NCI-H2081 treated with DMSO at 0.1 percent for 48 hours (cell line): ENCODE data around the gene ZFYVE26.
"Not testable (repeated sequence)": the region's sequence is repeated elsewhere in the genome, so short reads cannot be mapped to it uniquely, and the experiment has no call there.

Experiments used
- DNase-seq: peaks from one replicate; lab custom pipeline; 2025; lab: John Stamatoyannopoulos, UW

ZFYVE26 gene

DNA sequence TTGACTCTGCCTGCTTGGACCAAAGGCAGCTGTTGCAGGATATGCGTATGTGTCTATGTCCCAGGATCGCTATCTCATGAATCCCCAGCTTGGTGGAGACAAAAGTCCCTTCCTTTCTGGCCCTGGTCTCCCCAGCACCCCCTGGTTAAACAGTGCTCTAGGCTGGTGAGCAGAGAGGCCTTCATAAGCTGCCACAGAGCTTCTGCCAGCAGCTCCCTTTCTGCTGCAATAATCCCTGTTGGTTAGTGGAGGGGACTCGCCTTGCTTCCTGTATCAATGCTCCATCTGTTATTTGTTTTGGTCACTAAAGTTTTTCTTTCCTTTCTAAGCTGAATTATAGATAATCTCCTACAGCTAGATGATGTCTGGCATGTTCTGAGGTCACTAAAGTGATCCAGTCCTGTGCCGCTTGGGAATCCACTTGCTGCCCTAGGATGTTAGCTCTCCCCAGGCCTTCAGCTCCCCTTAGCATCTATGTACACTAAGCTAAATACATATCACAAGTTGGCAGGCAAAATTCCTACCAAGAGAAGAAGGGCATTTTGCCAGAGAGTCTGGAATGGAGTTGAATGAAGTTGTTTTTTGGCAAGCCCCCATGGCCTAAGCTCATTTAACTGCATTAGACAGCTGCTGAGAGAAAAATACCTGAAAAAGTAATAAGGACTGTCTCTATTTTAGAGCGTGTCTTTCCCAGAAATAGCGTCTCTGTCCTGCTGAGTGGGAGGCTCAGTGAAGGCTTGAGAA is 66.9 kb downstream of the ZFYVE26 start:
- DNase-seq: no peak

DNA sequence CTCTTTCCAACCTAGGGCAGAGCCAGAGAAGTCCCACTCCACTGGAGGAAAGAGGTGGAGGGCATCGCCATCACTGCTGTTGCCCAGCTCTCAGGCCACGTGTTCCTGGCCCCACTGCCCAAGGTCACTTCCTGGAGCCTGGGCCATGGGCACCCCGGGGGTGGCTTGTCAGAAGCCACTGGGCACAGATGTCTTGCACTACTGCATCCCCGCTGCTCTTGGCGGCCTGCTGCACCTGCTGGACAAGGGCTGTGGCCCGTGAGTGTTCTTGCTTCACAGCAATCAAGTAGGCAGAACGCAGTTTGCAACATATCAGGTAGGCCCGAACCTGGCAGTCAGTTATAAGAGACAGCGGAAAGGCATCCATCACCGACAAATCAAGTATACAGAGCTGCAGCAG is 68.1 kb downstream of the ZFYVE26 start:
- no peak for DNase-seq

DNA sequence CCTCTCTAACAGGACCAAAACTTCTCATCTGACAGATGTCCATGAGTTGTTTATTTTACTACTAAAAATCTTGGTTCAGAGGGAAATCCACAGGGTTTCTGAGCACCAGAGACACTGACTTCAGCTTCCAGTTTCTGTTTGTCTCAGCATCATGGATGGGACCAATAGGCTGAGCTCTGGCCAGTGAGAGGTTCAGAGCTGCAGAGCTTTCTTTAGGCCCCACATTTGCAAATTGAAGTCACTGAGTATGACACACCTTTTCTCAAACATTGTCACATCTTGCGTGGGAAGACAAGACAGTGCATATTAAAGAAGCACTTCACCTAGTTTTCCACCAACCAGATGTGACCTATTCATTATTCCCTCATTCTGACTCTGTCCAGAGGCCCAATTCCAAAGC is 69.5 kb downstream of the ZFYVE26 start:
- no peak for DNase-seq

DNA sequence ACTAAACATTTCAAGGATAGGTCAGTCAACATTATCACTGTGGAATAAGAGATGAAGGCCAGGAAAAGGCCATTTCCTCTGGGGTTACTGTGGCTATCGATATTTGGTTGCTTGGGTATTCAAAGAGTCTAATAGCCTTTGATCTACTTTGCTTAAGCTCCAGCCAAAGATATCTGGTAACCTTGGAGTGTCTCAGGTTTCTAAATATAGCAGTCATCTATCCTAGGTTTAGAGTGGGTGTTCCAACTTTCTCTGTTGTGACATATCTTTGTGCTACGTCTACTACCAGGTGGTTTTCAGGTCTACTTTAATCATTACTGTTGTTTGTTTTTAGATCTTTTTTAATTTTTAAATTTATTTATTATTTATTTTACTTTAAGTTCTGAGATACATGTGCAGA is 72.3 kb downstream of the ZFYVE26 start:
- DNase-seq: no peak

DNA sequence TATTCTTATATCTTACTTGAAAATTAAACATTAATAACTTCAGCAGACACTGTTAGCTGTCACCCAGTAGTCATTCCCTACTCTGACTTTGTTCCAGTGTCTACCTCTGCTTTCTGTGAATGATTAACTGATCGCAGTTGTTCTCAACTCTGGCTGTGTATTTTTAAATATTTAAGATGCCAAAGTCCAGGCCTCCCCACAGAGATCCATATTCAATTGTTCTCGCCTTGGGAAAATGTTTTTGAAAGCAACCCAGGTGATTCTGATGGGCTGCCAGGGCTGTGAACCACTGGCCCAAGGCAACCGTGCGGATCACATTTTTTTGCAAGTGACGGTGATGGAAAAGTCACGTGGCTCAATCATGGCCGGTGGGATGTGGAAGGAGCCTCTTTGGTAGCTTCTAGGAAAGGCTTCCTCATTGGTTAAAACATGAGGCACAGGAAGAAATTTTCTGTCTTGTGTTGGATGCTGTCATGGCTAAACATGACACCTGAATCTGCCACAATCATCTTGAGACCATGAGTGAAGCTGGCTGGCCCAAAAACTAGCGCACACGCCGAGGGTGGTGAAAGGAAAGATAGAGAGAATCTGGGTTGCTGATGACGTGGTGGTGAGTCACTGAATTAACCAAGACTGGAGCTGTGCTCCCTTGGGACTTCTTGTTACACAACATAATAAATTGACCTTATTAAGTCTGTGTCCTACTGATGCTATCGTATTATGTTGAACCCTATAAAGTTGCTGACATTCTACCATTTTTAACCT is 77.5 kb downstream of the ZFYVE26 start:
- DNase-seq: no peak

DNA sequence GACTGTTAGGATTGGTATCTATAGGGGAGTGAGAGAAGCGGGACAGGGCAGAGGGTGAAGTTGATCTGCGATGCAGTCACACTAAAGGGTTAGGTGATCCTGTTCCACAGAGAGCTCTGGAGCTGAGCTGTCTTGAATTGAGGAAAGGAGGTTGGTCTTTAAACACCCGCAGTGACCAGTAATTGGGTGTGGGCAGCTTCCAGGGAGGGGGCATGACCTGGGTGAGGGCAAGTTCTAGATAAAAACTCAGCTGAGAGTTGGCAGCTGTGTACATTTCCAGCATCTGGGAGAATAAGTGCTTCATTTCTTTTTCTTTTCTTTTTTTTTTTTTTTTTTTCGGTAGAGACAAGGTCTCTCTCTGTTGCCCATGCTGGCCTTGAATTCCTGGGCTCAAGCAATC is 79.6 kb downstream of the ZFYVE26 start:
- DNase-seq: no peak

DNA sequence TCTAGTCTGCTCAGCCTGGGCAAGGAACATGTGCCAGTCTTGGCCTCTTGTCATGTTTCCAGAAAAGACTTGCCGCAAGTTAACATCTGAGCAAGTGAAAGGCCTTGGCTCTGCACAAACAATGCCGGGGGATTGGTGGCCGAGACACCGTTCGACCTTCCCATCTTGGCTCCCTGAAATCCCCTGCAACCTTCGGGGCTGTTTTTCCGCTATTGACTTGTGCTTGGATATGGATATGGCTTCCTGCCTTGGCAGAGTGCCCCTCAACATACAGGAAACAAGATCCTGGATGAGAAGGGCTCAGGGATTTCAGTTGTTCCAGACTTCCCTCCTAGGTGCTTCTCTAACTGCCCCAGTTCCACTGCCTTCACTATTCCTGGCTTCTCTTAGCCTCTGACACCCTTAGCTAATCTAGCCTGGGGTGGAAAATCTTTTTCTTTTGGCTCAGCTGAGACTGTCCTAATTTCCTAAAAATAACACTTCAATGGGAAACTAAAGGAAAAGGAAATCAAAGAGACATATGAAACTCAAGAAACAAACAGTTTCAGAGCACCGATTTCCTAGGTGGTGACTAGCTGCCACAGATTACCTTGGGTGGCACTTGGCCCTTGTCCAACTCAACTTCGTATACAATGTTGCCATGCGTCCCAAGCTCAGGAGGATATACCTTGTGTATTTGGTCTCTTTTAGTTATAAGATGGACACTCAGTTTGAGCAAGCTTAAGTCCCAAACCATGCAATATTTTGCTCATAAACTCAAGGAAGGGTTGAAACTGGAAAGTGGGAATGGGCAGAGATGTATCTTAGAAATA is 80.8 kb downstream of the ZFYVE26 start:
- no peak for DNase-seq

DNA sequence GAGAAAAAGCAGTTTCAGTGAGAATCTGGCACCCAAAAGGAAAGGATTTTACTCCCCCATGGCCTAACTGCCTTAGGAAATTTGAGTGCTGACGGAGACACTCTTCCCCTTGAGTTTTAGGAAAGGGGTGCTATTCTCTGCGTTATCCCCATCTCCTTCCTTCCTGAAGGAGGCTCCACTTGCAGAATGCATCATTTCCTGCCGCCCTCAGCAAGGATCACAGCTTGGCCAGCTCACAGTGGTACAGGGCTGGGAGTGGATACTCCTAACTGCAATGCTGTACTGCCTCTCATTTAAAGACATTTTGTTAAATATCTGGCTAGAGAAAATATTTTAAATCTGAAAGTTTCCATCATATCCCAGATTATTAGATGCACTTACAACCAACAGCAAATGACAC is 81.7 kb downstream of the ZFYVE26 start:
- DNase-seq: no peak

DNA sequence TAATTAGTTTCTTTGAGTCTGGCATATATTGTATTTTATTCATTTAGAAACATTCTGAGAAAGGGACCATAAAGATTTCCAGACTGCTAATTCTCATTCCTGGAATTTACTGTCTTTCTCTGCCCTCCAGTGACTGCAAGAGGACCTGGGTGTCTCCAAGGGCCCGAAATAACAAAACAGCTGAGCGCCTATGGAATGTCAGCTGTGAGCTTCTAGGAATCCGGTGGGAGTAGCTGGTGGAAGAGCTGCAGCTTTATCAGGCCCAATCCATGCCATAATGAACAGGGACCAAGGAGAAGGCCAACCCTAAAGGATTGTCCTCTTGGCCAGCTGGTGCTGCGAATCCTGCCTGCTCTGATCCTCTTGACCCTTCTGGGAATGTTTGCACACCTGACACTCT is 82.8 kb downstream of the ZFYVE26 start:
- no peak for DNase-seq

DNA sequence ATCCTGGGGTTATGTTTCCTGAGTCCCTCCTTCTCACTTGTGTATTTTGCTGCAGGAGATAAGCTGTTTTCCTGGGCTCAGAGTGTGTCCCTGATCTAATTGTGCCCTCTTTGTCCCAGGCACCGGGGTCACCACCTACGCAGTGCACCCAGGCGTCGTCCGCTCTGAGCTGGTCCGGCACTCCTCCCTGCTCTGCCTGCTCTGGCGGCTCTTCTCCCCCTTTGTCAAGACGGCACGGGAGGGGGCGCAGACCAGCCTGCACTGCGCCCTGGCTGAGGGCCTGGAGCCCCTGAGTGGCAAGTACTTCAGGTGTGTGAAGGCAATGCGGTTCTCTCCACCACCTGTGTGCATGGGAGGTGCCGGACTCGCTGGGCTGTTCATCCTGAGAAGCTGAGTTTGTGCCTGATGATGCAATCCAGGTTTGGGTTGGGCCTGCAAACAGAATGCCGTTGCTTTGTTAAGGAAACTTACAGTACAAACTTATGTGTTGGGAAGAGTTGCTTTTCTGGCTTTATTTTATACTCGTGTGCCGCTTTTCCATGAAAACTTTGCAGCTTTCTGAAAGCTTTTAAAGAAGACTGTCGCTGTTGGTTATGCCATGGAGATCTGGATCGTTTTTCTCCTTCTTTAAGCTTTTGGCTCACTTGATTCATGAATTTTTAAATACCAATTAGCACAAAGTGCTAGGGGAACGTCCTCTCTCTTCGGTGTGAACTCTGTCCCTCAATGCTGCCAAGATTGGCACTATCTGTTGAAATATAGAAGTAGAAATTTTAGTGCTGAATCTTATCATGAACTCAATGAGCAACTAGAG is 87.1 kb downstream of the ZFYVE26 start:
- DNase-seq: no peak

DNA sequence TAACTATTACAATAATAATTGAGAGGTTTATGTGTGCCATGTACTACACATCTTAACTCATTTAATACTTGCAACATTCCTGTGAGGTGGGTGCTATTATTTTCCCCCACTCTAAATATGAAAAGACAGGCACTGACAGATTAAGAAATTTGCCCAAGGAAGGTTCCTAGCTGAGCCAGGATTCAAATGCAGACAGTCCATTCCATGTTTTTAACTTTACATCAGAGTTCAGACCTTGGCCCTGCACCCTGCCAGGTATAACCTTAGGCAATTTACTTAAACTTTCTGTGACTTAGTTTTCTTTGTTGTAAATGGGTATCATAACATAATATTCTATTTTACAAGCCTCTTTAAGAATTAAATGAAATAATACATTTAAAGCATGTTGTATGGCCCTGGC is 88.1 kb downstream of the ZFYVE26 start:
- no peak for DNase-seq

DNA sequence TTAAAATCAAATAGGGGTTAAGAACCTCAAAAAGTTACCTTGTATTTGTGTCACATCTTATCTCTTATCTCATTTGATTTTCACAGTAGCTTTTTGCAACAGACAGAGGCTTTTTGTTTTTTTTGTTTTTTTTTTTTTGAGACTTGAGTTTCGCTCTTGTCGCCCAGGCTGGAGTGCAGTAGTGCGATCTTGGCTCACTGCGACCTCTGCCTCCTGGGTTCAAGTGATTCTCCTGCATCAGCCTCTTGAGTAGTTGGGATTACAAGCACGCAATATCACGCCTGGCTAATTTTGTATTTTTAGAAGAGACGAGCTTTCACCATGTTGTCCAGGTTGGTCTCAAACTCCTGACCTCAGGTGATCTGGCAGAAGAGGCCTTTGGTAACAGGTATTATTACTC is 89.0 kb downstream of the ZFYVE26 start:
- DNase-seq: no peak

DNA sequence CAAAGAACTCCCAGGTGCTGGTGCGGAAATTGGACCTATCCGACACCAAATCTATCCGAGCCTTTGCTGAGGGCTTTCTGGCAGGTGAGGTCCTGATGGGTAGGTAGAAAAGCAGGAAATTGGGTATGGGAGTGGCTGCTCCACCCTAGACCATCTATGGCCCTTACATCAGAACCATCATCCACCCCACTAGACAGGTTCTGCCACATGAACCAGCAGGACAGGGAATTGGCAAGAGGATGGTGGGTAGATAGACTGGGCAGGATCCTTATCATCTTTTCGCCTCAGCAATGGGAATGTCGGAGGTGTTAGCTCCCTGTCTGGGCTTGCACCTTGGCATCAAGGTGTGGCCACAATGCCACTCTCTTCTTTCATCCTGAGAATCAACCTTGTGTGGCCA is 91.2 kb downstream of the ZFYVE26 start:
- DNase-seq: no peak

DNA sequence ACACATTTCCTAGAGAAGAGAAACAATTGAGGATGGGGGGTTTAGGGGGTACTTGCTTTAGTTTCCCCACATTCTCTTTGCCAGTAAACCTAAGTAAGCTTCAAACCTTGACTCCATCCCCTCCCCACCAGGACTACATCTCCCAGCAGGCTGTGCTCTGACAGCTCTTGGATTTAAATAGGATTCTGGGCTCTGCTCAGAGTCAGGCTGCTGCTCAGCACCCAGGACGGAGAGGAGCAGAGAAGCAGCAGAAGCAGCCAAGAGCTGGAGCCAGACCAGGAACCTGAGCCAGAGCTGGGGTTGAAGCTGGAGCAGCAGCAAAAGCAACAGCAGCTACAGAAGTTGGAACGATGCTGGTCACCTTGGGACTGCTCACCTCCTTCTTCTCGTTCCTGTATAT is 94.1 kb downstream of the ZFYVE26 start:
- DNase-seq: no peak

DNA sequence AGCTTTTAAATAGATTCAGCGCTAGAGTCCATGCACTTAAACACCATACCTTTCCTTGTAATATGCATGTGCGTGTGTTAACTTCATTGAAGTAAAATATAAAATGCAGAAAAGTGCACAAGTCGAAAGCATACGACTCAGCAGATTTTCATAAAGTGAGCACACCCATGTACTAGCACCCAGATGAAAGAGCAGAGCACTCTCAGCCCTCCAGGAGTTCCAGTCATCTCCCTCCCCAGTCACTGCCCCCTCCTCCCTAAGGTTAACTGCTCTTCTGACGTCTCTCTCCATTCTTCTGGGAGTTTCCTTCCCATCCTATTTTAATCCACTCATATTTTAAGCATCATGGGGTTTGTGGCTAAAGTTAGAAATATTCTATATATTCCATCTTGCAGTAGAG is 94.5 kb downstream of the ZFYVE26 start:
- no peak for DNase-seq

DNA sequence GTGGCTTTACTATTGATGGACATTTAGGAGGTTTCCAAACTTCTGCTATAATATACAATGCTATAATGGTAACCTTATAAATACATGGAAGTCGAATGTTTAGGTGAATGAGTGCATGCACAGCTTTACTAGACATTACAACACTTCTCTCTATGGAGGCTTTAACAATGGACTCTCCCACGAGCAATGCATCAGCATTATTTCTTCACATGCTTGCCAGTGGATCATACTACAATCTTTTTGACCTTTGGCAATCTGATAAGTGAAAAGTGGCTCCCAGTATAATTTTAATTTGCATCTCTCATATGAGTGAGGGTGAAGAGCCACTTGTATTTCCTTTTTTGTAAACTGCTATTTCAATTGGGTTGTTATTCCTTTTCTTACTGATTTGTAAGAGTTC is 96.5 kb downstream of the ZFYVE26 start:
- DNase-seq: no peak

DNA sequence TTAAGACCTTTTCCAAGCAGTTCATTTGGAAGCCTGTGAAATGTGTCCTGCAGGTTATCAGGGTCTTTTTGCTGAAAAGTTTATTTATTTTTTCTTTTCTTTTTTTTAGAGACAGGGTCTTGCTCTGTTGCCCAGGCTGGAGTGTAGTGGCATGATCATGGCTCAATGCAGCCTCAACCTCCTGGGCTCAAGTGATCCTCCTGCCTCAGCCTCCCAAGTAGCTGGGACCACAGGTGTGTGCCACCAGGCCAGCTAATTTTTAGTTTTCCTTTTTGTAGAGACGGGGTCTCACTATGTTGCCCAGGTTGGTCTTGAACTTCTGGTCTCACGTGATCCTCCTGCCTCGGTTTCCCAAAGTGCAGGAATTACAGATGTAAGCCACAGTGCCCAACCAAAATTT is 97.0 kb downstream of the ZFYVE26 start:
- not testable (repeated sequence) for DNase-seq

DNA sequence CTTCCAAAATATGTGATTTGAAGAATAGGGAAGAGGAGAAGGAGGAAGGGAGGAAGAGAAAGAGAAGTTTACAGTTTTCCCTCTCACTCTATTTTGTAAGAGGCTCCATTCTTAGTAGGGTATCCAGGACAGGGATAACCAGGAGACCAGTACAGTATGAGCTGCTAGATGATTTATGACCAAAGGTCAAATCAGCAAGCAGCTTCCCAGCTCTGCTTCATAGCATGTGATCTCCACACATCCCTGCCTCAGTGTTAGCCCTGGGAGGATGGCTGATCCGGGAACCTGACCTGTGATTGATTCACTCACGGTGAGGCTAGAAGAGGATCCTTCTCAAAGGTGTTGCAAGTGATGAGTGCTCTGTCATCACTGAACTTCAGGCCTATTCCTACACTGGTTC is 98.1 kb downstream of the ZFYVE26 start:
- no peak for DNase-seq

DNA sequence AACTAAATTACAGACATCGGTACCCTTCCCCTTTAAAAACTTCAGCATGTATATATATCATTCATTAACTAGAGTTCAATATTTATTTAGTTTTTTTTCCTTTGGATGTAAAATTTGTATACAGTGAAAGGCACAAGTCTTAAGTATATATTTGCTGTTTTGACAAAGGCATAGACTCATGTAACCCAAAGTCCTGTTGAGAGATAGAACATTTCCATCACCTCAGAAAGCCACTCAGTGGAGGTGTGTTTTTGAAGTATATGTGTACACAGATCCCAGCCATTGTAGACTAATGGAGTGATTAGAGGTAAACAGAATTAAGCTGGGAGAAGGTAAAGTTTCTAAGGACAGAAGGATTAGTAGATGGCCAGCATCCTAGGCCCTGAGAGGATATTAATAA is 99.3 kb downstream of the ZFYVE26 start:
- DNase-seq: no peak

DNA sequence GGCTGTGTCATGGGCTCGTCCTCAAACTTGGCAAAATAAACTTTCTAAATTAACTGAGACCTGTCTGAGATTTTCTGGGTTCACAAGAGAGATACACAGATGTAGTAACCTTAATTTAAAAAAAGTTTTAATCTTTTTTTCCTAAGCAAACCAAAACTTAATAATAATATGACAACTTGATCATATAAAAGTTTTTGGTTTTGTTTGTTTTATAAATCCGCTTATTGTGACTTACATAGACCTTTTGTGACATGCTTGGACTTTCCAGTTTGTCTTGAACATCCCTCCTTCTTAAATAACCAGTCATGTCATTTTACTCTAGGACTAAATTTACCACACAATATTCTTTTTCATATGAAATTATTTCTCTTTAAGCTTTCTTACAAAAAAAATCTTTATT is 106.2 kb downstream of the ZFYVE26 start:
- no peak for DNase-seq

DNA sequence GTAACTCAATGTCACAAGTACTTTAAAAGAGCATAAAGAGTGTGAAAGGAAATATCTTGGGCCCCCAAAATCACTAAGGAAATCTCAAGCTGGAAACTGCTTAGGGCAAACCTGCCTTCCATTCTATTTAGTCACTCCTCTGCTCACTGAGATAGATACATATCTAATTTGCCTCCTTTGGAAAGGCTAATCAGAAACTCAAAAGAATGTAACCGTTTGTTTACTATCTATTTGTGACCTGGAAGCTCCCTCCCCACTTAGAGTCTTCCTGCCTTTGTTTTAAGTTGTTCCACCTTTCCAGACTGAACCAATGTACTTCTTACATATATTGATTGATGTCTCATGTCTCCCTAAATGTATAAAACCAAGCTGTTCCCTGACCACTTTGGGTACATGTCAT is 106.6 kb downstream of the ZFYVE26 start:
- DNase-seq: not testable (repeated sequence)

DNA sequence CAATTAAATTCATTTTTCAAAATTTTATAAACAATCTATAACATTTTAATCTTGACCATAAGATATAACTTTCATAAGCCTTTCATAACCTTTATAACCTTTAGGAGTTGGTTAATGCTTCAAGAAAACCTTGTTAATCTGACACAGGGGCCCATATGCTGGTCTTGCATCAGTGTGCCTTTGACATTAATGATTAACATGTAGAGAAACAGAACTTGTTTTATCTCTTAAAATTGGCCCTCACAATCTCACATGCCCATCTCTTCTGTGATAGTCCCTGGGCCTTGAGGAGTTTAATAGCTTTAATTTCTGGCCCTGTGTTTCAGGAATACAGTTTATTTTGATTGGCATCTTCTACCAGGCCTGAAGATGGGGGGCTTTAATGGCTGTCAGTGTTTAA is 107.0 kb downstream of the ZFYVE26 start:
- DNase-seq: not testable (repeated sequence)
